Measurements from ENCODE around the gene RILPL2. TPM values are rescaled to one million over a fixed set of nuclear protein-coding genes. Genes with fewer than 3 reads are reported as not detected.
"Not testable (repeated sequence)": the region's sequence is repeated elsewhere in the genome, so short reads cannot be mapped to it uniquely, and the experiment has no call there.

RILPL2 gene, protein sequence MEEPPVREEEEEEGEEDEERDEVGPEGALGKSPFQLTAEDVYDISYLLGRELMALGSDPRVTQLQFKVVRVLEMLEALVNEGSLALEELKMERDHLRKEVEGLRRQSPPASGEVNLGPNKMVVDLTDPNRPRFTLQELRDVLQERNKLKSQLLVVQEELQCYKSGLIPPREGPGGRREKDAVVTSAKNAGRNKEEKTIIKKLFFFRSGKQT
- 1 to 10 TPM in 1 of 2 donors, under 1 TPM in 1; 0.96 to 2.1 TPM for total RNA-seq

DNA sequence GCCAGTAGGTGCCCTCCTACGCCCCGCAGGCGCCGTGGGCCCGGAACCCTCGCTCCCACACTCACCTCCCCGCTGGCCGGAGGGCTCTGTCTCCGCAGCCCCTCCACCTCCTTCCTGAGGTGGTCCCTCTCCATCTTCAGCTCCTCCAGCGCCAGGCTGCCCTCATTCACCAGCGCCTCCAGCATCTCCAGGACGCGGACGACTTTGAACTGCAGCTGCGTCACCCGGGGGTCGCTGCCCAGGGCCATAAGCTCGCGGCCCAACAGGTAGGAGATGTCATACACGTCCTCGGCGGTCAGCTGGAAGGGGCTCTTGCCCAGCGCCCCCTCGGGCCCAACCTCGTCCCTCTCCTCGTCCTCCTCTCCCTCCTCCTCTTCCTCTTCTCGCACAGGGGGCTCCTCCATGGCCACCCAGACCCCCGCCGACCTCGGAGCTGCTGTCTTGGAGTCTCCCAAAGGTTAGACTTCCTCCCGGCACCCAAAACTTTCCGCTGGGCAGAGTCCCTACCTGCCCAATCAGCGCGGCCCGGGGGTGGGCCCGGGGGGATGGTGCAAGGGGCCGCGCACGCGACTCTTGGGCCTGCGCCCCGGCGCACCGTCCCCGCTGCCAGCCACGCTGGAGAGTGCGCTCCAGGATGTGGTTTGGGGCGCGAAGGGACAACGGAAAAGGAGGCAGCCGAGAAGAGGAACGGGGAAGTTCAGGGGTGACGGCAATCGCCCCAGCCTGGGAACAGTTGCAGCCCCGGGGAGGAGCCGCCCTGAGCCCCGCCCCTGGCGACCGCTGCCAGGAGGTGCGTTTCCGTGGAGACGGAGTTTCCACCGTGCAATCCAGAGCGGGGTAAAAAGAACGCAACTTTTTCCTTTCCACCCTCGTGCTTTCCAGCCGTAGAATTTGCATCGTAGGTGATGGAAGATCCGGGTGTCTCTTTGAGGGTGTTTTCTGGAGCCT is at the start of gene RILPL2:
Gene RILPL2 (minus strand): TSS at position 668 of the 948 bp plus-strand sequence. CDS start 264 bp downstream, at position 404.
- no peak for TF ChIP-seq CTCF (IDR thresholded peaks at IDR 0.05)
- Histone ChIP-seq H3K27ac (peak within 1 kb of the TSS; percentile 53), H3K4me1 (no peaks in the 10 kb centered on the region), H3K36me3 (no peaks in the 10 kb centered on the region), H3K4me3 (peak within 1 kb of the TSS; percentile 59), H3K9ac (ENCODE audit: low read depth in 2 of 2, low read length in 2 of 2) (peak within 1 kb of the TSS; percentile 64 to 87), H3K27me3 (no peaks in the 10 kb centered on the region), H3K9me3 (no peaks in the 10 kb centered on the region)
- intact Hi-C loops (cut with DNase I), result no loop called here
- peak; percentile 92 for DNase-seq

GRCh38 chr12:123485756-123486155 is 49.3 kb upstream of the RILPL2 start:
- no peak for DNase-seq
- intact Hi-C loops (cut with DNase I), result no loop called here
- Histone ChIP-seq H3K4me3 (no peak overlapping the region), H3K36me3 (no peaks in the 10 kb centered on the region), H3K4me1 (no peaks in the 10 kb centered on the region), H3K9ac (ENCODE audit: low read depth in 2 of 2, low read length in 2 of 2) (no peak overlapping the region), H3K27ac (no peak overlapping the region), H3K9me3 (no peaks in the 10 kb centered on the region), H3K27me3 (no peaks in the 10 kb centered on the region)
- no peak for TF ChIP-seq CTCF (IDR thresholded peaks at IDR 0.05)

DNA sequence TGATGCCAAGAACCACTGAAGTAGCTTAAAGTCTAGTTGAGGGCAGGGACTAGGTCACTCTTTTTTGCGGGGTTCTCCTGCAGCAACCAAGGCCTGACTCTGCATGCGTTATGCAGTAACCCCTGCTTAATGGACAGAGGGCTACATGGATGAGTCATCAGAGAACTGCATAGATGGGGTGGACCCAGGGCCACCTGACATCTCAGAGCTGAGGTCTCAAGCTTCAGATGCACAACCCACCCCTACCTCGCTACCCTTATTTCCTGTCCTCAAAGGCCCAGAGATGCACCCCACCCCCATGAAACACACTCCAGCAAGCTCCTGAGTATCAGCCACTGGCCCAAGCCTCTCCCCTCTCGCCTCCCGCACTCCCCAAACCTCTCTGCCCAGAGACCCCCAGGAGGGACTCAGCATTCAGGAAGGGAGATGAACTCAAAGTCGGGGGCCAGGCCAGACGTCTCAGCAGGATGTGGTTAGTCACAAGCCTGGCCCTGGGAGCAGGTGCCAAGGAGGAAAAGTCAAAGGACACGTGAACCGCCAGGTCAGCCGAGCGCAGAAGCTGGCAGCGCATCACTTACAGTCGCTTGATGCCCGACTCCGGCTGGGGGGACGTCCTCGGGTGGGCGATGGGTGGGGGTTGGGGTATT is 47.2 kb upstream of the RILPL2 start:
- TF ChIP-seq CTCF (IDR thresholded peaks at IDR 0.05), result no peak
- H3K4me1 ChIP-seq, result no peaks in the 10 kb centered on the region
- H3K9ac ChIP-seq (ENCODE audit: low read depth in 2 of 2, low read length in 2 of 2), result no peak overlapping the region
- no peaks in the 10 kb centered on the region for H3K36me3 ChIP-seq
- no peak overlapping the region for H3K27ac ChIP-seq
- DNase-seq, result no peak
- H3K4me3 ChIP-seq, result no peak overlapping the region
- intact Hi-C loops (cut with DNase I), result no loop called here
- no peaks in the 10 kb centered on the region for H3K9me3 ChIP-seq
- H3K27me3 ChIP-seq, result no peaks in the 10 kb centered on the region

- no peak for TF ChIP-seq CTCF (IDR thresholded peaks at IDR 0.05)
- Histone ChIP-seq H3K27ac (no peak overlapping the region), H3K9me3 (no peaks in the 10 kb centered on the region), H3K27me3 (no peaks in the 10 kb centered on the region), H3K9ac (ENCODE audit: low read depth in 2 of 2, low read length in 2 of 2) (no peak overlapping the region), H3K4me3 (no peak overlapping the region), H3K4me1 (no peaks in the 10 kb centered on the region), H3K36me3 (no peaks in the 10 kb centered on the region)
- intact Hi-C loops (cut with DNase I), result no loop called here
- no peak for DNase-seq
Measured at GRCh38 chr12:123482876-123483275, 46.4 kb upstream of the RILPL2 start.

DNA sequence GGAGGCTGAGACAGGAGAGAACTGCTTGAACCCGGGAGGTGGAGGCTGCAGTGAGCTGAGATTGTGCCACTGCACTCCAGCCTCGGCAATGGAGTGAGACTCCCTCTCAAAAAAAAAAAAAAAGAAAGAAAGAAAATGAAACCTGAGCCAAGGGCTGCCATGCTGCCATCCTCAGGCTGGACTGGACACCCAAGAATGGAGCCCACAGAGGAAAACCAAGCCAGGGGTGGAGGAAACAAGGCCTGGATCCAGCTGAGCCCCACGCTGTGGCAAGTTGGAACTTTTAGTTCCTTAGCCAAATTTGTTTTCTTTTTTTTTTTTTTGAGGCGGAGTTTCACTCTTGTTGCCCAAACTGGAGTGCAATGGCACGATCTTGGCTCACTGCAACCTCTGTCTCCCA is 44.8 kb upstream of the RILPL2 start:
- intact Hi-C loops (cut with DNase I); H3K9ac ChIP-seq (ENCODE audit: low read depth in 2 of 2, low read length in 2 of 2); H3K4me1 ChIP-seq; H3K27ac ChIP-seq; DNase-seq; H3K36me3 ChIP-seq; H3K9me3 ChIP-seq; H3K4me3 ChIP-seq; H3K27me3 ChIP-seq: not testable (repeated sequence)

All from colonic mucosa (tissue), 4 donors.